ENCODE results near the gene DYNC1I2. TPM values are rescaled to one million over a fixed set of nuclear protein-coding genes. Genes with fewer than 3 reads are reported as not detected.

DYNC1I2 gene
- total and polyA plus RNA-seq, 2 donors (not counting 1 experiment from before 2014, with no cell fraction given) = 109 to 238 TPM

DNA sequence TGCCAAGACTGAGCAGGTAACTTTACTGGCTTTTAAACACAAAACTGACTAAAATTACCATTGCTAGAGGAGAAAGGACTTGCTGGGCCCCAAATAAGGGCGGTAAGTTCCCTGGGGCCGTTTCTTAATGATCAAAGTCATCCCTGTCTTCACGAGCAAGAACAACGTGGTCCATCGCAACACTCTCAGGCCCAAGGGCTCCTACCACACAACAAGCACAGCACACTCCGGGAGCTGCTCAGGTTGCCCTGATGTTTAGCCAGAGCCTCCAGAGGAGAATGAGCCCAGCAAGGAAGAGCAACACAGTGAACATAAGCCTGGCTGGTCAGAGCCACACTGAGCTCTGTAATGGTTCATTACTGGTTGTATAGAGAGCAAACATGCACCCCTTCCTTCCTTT, 102.7 kb downstream of the DYNC1I2 start:
- Histone ChIP-seq H4K20me1 (ENCODE audit: control insufficient read depth, extremely low read depth, insufficient read depth, low read length) (no peaks in the 10 kb centered on the region), H3K4me3 (replicated peaks in 1 of 4; ENCODE audit: control extremely low read depth in 1 of 4, insufficient read depth in 1 of 4, low read depth in 3 of 4, low read length in 4 of 4) (no peak overlapping the region), H2AFZ (ENCODE audit: low read length) (no peak overlapping the region), H3K27me3 (ENCODE audit: control insufficient read depth, insufficient read depth, low read length) (no peaks in the 10 kb centered on the region), H3K27ac (ENCODE audit: insufficient read depth, low read length) (no peak overlapping the region), H3K4me1 (ENCODE audit: control insufficient read depth, extremely low read depth, insufficient read depth, low read length) (no peaks in the 10 kb centered on the region), H3K79me2 (ENCODE audit: control insufficient read depth, insufficient read depth, low read length) (no peaks in the 10 kb centered on the region), H3K4me2 (ENCODE audit: extremely low read depth, insufficient read depth, low read length) (no peak overlapping the region), H3K9me3 (ENCODE audit: control insufficient read depth, insufficient read depth, low read depth, low read length) (no peaks in the 10 kb centered on the region), H3K9ac (ENCODE audit: insufficient read depth, low read length) (no peak overlapping the region), H3K36me3 (ENCODE audit: control insufficient read depth, insufficient read depth, low read length) (peaks cover 8% of the 10 kb centered on the region)
- no peak for DNase-seq (ENCODE audit: low read depth in 2 of 2)
- TF ChIP-seq, protein P1, sequence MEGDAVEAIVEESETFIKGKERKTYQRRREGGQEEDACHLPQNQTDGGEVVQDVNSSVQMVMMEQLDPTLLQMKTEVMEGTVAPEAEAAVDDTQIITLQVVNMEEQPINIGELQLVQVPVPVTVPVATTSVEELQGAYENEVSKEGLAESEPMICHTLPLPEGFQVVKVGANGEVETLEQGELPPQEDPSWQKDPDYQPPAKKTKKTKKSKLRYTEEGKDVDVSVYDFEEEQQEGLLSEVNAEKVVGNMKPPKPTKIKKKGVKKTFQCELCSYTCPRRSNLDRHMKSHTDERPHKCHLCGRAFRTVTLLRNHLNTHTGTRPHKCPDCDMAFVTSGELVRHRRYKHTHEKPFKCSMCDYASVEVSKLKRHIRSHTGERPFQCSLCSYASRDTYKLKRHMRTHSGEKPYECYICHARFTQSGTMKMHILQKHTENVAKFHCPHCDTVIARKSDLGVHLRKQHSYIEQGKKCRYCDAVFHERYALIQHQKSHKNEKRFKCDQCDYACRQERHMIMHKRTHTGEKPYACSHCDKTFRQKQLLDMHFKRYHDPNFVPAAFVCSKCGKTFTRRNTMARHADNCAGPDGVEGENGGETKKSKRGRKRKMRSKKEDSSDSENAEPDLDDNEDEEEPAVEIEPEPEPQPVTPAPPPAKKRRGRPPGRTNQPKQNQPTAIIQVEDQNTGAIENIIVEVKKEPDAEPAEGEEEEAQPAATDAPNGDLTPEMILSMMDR (conservative IDR thresholded peaks at IDR 0.05 in 1 of 2, IDR thresholded peaks at IDR 0.05 in 1 of 2; ENCODE audit: low read depth in 1 of 2, low read length in 2 of 2) = no peak
- TF ChIP-seq EZH2 (IDR thresholded peaks at IDR 0.05; ENCODE audit: low read length, missing control alignments) = no peak

DNA sequence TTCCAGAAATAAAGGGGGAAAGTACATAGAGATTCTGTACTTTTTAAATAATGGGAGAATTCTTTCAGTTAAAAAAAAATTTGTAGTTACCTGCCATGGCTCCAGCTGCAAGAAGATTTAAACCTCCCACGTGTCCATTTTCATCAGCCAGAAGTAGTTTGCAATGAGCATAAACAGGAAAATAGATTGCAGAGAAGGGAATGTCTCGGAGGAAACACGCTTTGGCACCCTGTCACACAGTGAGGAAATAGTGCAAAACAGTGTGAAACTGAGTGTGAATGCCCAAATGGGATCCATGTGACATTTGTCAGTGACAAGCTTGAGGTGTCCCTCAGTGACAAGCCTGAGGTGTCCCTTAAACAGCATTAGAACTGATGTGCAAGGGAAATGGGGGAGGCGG, 104.1 kb downstream of the DYNC1I2 start:
- Histone ChIP-seq H4K20me1 (ENCODE audit: control insufficient read depth, extremely low read depth, insufficient read depth, low read length) (no peaks in the 10 kb centered on the region), H3K36me3 (ENCODE audit: control insufficient read depth, insufficient read depth, low read length) (peaks cover 5% of the 10 kb centered on the region), H2AFZ (ENCODE audit: low read length) (no peak overlapping the region), H3K4me1 (ENCODE audit: control insufficient read depth, extremely low read depth, insufficient read depth, low read length) (no peaks in the 10 kb centered on the region), H3K4me3 (replicated peaks in 1 of 4; ENCODE audit: control extremely low read depth in 1 of 4, insufficient read depth in 1 of 4, low read depth in 3 of 4, low read length in 4 of 4) (no peak overlapping the region), H3K27me3 (ENCODE audit: control insufficient read depth, insufficient read depth, low read length) (no peaks in the 10 kb centered on the region), H3K27ac (ENCODE audit: insufficient read depth, low read length) (no peak overlapping the region), H3K9ac (ENCODE audit: insufficient read depth, low read length) (no peak overlapping the region), H3K79me2 (ENCODE audit: control insufficient read depth, insufficient read depth, low read length) (no peaks in the 10 kb centered on the region), H3K9me3 (ENCODE audit: control insufficient read depth, insufficient read depth, low read depth, low read length) (no peaks in the 10 kb centered on the region), H3K4me2 (ENCODE audit: extremely low read depth, insufficient read depth, low read length) (no peak overlapping the region)
- DNase-seq (ENCODE audit: low read depth in 2 of 2) = no peak
- TF ChIP-seq EZH2 (IDR thresholded peaks at IDR 0.05; ENCODE audit: low read length, missing control alignments) = no peak
- TF ChIP-seq, protein P1 (conservative IDR thresholded peaks at IDR 0.05 in 1 of 2, IDR thresholded peaks at IDR 0.05 in 1 of 2; ENCODE audit: low read depth in 1 of 2, low read length in 2 of 2) = no peak

DNA sequence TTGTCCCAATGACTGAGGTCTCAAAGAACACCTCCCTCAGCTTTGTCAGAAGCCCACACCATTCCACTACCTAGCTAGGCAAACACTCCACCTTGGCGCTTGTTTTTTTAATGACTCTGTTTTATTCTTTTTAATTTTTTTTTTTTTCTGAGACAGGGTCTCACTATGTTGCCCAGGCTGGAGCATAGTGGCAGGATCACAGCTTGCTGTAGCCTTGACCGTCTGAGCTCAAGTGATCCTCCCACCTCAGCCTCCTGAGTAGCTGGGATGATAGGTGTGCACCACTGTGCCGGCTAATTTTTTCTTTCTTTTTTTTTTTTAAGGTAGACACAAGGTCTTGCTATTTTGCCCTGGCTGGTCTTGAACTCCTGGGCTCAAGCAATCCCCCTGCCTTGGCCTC, 104.9 kb downstream of the DYNC1I2 start:
- H2AFZ ChIP-seq (ENCODE audit: low read length) = no peak overlapping the region
- no peaks in the 10 kb centered on the region for H3K4me1 ChIP-seq (ENCODE audit: control insufficient read depth, extremely low read depth, insufficient read depth, low read length)
- H3K27me3 ChIP-seq (ENCODE audit: control insufficient read depth, insufficient read depth, low read length) = no peaks in the 10 kb centered on the region
- H3K79me2 ChIP-seq (ENCODE audit: control insufficient read depth, insufficient read depth, low read length) = no peaks in the 10 kb centered on the region
- no peak overlapping the region for H3K4me2 ChIP-seq (ENCODE audit: extremely low read depth, insufficient read depth, low read length)
- no peak overlapping the region for H3K27ac ChIP-seq (ENCODE audit: insufficient read depth, low read length)
- no peak overlapping the region for H3K4me3 ChIP-seq (replicated peaks in 1 of 4; ENCODE audit: control extremely low read depth in 1 of 4, insufficient read depth in 1 of 4, low read depth in 3 of 4, low read length in 4 of 4)
- no peak for DNase-seq (ENCODE audit: low read depth in 2 of 2)
- TF ChIP-seq, protein P1 (conservative IDR thresholded peaks at IDR 0.05 in 1 of 2, IDR thresholded peaks at IDR 0.05 in 1 of 2; ENCODE audit: low read depth in 1 of 2, low read length in 2 of 2) = no peak
- no peak for TF ChIP-seq EZH2 (IDR thresholded peaks at IDR 0.05; ENCODE audit: low read length, missing control alignments)
- H3K36me3 ChIP-seq (ENCODE audit: control insufficient read depth, insufficient read depth, low read length) = peaks cover 5% of the 10 kb centered on the region
- H3K9ac ChIP-seq (ENCODE audit: insufficient read depth, low read length) = no peak overlapping the region
- H3K9me3 ChIP-seq (ENCODE audit: control insufficient read depth, insufficient read depth, low read depth, low read length) = no peaks in the 10 kb centered on the region
- no peaks in the 10 kb centered on the region for H4K20me1 ChIP-seq (ENCODE audit: control insufficient read depth, extremely low read depth, insufficient read depth, low read length)
